T1000 (cell line): ENCODE data around the gene ALG12.
"Not testable (repeated sequence)": the region's sequence is repeated elsewhere in the genome, so short reads cannot be mapped to it uniquely, and the experiment has no call there.

Experiments
- DNase-seq: peaks from one replicate; lab custom pipeline; 2025; ENCODE audit warnings: mixed read lengths; lab: John Stamatoyannopoulos, UW

Gene ALG12

DNA sequence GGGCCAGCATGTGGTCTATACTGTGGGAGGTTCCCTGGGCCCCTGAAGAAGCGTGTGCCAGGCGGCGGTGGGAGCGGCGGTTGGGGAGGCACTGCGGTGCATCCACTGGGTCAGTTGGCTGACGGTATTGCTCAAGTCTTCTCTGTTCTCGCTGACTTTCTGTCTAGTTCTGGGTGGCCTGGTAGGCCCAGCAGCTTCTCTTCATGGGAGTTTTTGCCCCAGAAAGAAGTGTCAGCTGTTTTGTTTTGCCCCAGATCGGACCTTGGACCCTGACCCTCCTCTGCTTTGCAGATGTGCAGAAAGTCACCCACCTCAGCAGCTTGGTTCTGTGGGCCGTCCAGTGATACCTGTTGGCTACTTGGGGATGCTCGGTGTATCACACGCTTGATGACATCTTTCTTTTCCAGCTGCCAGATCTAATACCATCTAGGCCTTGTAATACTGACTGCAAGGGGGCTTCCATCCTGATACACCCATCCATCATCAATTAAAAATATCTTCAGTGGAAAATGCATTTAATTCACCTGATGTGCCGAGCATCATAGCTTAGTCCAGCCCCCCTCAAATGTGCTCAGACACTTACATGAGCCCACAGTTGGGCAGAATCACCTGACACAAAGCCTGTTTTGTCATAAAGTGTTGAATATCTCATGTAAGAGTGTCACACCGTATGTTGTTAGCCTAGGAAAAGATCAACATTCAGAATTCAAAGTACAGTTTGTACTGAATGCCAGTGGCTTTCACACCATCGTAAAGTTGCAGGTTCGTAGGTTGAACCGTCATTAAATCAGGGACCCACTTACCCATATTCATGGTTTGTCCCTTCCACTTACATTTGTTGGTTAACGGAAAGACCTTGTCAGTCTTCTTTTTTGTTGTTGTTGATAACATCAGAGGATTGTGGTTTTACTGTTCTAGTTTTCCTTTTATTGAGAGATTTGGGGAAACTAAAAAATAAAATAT lies 50.7 kb downstream of the ALG12 start:
- no peak for DNase-seq

- DNase-seq, result no peak
Measured at GRCh38 chr22:49866646-49867045, 51.6 kb downstream of the ALG12 start.

- DNase-seq, result no peak
Measured at GRCh38 chr22:49866134-49866533, 52.1 kb downstream of the ALG12 start.

DNA sequence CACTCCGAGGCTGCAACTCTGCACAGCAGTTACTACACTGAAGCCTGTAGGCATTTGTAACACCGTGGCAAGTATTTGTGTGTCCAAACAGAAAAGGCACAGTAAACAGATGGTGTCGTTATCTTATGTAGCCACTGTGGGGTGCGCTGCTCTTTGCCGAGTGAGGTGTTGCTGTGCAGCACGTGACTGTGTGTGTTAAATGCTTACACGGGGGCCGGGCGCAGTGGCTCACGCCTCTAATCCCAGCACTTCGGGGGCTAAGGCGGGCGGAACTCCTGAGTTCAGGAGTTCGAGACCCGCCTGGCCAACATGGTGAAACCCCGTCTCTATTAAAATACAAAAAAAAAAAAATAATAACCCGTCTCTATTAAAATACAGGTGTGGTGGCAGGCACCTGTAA lies 53.1 kb downstream of the ALG12 start:
- no peak for DNase-seq

DNA sequence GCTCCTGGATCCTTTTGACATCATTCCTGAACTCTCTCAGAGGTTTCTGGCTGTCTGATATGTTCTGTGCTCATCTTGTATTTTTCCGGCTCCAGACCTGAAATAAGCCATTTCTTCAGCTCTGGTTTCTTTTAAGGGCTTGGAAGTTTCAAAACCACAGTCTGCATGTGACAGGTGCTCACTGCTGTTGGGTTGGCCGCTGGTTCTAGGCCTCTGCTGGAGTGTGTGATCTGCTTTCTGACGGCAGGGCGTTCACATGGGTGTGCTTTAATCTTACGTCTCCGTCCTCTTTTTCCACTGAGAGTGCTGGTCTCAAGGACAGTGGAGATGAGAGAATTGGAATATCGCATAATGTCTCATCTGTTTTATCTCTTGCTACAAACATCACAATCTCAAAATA lies 54.3 kb downstream of the ALG12 start:
- no peak for DNase-seq

GRCh38 chr22:49862496-49862776 lies 55.8 kb downstream of the ALG12 start:
- DNase-seq, result no peak

GRCh38 chr22:49861642-49862495 lies 56.4 kb downstream of the ALG12 start:
- DNase-seq, result no peak

DNA sequence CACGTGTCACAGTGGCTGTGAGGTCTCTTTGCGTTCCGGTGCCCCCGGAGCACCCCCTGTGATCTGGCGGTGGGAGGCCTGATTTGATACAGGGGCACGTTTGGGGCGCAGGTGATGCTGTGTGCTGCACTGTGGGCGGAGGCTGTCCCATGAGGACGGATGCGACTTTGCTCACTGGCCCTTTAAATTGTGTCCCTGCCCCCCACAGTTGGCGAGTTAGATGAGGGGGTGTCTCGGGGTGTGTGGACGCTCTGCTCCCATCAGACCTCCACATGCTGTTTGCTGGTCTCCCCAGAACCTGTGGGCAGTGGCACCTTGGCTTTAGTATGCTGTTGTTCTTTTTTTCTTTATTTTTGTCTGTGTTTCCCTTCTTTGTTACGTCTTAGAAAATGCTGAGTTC lies 59.4 kb downstream of the ALG12 start:
- DNase-seq, result no peak

GRCh38 chr22:49856766-49857618 lies 61.2 kb downstream of the ALG12 start:
- no peak for DNase-seq

GRCh38 chr22:49856343-49856742 lies 61.9 kb downstream of the ALG12 start:
- no peak for DNase-seq

GRCh38 chr22:49855251-49855911 lies 62.9 kb downstream of the ALG12 start:
- no peak for DNase-seq

GRCh38 chr22:49853981-49854831 lies 64.0 kb downstream of the ALG12 start:
- DNase-seq, result no peak

- peak; percentile 91 for DNase-seq
Measured at GRCh38 chr22:49852898-49853894, 65.0 kb downstream of the ALG12 start, which contains the start of gene ZBED4. ZBED4 (plus strand) TSS chr22:49853844; CDS start chr22:49883663, 29,819 bp downstream.

GRCh38 chr22:49852568-49852897 lies 65.7 kb downstream of the ALG12 start:
- not testable (repeated sequence) for DNase-seq

DNA sequence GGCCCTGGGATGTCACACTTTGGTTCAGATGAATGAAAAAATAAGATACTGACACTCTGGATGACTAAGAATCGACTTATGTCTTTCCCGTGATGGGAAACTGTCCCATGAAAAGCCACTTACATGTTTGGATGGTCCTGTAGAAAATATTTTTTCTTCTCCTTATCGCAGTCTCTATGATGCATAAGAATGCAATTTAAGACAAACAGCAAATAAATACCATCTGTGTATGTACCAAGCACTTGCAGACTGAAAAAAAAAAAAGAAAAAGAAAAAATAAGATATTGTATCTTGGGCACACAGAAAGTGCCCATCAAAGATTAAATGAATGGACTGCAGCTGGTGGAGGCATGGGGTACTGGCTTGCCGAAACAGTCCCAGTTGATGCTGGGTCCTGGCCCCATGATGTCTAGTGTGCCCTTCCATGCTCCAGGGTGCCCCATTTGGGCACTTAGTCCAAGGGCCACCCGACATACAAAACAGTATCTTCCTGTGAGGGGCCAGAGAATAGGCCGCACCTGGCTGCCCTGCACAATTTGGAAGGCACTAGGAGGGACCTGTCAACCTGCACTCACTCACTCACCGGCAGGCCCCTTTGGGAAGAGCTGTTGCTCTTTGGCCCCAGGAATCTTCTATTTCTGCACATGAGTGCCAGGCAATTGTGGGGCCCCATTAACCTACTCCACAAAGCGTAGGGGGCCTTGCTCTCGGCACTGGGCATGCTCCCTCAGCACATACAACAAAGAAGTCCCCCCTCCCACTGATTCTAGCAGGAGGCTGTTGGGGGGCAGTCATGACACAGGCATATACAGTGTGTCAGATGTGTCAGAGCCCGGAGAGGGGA lies 67.1 kb downstream of the ALG12 start:
- DNase-seq, result no peak
